Endothelial cell of umbilical vein (primary cell): Measurements from ENCODE around the gene PROX1.

Source experiments
- CTCF ChIP-seq, 2 donors: IDR thresholded peaks; 1 replicate in 1 of 2; 2 replicates in 1 of 2; pipeline ENCODE4 v1.5.1; 2011; ENCODE audit warnings: low read length in 2 of 2, mild to moderate bottlenecking in 2 of 2, moderate library complexity in 2 of 2, control low read depth in 1 of 2, inconsistent platforms in 1 of 2, low read depth in 1 of 2; ENCODE audit not compliant: insufficient read depth in 1 of 2; ENCODE audit errors: extremely low read depth in 1 of 2
- EZH2 ChIP-seq: IDR thresholded peaks from 2 replicates; pipeline ENCODE4 v1.6.1; 2012; ENCODE audit warnings: borderline replicate concordance, low read depth, mild to moderate bottlenecking, moderate library complexity, low read length, inconsistent platforms; ENCODE audit not compliant: severe bottlenecking
- FOS ChIP-seq: IDR thresholded peaks from 2 replicates; pipeline ENCODE4 v1.6.1; 2011; ENCODE audit warnings: mild to moderate bottlenecking, low read length, moderate library complexity, borderline replicate concordance; ENCODE audit not compliant: insufficient read depth
- MAX ChIP-seq: IDR thresholded peaks from 2 replicates; pipeline ENCODE4 v1.6.1; 2011; ENCODE audit not compliant: insufficient read depth, insufficient read length
- MYC ChIP-seq: IDR thresholded peaks from one replicate; pipeline ENCODE4 v1.6.1; 2011; ENCODE audit warnings: mild to moderate bottlenecking, low read depth, low read length
- POLR2A ChIP-seq: IDR thresholded peaks from 2 replicates; pipeline ENCODE4 v1.6.1; 2012; ENCODE audit warnings: low read depth, mild to moderate bottlenecking, control low read depth, low read length
- POLR2AphosphoS5 ChIP-seq: IDR thresholded peaks from 2 replicates; pipeline ENCODE4 v1.6.1; 2012; ENCODE audit warnings: low read depth, mild to moderate bottlenecking, control low read depth, low read length, moderate library complexity; ENCODE audit not compliant: insufficient read depth

- TF ChIP-seq CTCF (IDR thresholded peaks at IDR 0.05; ENCODE audit: extremely low read depth in 1 of 2, insufficient read depth in 1 of 2, low read depth in 1 of 2, low read length in 2 of 2) (no peak), MAX (no peak), POLR2A (no peak), EZH2 (no peak), POLR2AphosphoS5 (no peak), MYC (no peak), FOS (no peak)
These were observed 84.8 kb downstream of the PROX1 start for GRCh38 chr1:214072426-214073157.
